Measurements from ENCODE around the gene P2RX6. TPM values are rescaled to one million over a fixed set of nuclear protein-coding genes. Genes with fewer than 3 reads are reported as not detected.

The P2RX6 gene
- total RNA-seq, 1 donor from 2014 or later = 1.5 TPM

- H3K4me1 Mint-ChIP-seq (ENCODE audit: low read depth, unreplicated experiment) = peaks cover 1% of the 10 kb centered on the region
- TF ChIP-seq CTCF (IDR thresholded peaks at IDR 0.05; ENCODE audit: partially characterized antibody, unreplicated experiment) = no peak
- H3K27ac Mint-ChIP-seq (ENCODE audit: unreplicated experiment) = no peak overlapping the region
- peaks cover 16% of the 10 kb centered on the region for H3K9me3 Mint-ChIP-seq (ENCODE audit: unreplicated experiment)
- DNase-seq = no peak
- H3K36me3 Mint-ChIP-seq (ENCODE audit: unreplicated experiment) = no peaks in the 10 kb centered on the region
- no peak overlapping the region for H3K4me3 Mint-ChIP-seq (ENCODE audit: unreplicated experiment)
- H3K27me3 Mint-ChIP-seq (ENCODE audit: unreplicated experiment) = peaks cover 4% of the 10 kb centered on the region
Measured at GRCh38 chr22:20999350-21000206, 15.4 kb upstream of the P2RX6 start.

GRCh38 chr22:21000207-21000986 lies 14.6 kb upstream of the P2RX6 start:
- peaks cover 1% of the 10 kb centered on the region for H3K4me1 Mint-ChIP-seq (ENCODE audit: low read depth, unreplicated experiment)
- no peak for TF ChIP-seq CTCF (IDR thresholded peaks at IDR 0.05; ENCODE audit: partially characterized antibody, unreplicated experiment)
- peaks cover 3% of the 10 kb centered on the region for H3K27me3 Mint-ChIP-seq (ENCODE audit: unreplicated experiment)
- peaks cover 14% of the 10 kb centered on the region for H3K9me3 Mint-ChIP-seq (ENCODE audit: unreplicated experiment)
- H3K36me3 Mint-ChIP-seq (ENCODE audit: unreplicated experiment) = no peaks in the 10 kb centered on the region
- no peak for DNase-seq
- no peak overlapping the region for H3K27ac Mint-ChIP-seq (ENCODE audit: unreplicated experiment)
- peak overlapping the region; percentile 99 for H3K4me3 Mint-ChIP-seq (ENCODE audit: unreplicated experiment)

GRCh38 chr22:21000987-21001600 lies 13.9 kb upstream of the P2RX6 start:
- peak overlapping the region; percentile 96 for H3K27ac Mint-ChIP-seq (ENCODE audit: unreplicated experiment)
- H3K27me3 Mint-ChIP-seq (ENCODE audit: unreplicated experiment) = peaks cover 3% of the 10 kb centered on the region
- no peaks in the 10 kb centered on the region for H3K36me3 Mint-ChIP-seq (ENCODE audit: unreplicated experiment)
- peaks cover 14% of the 10 kb centered on the region for H3K9me3 Mint-ChIP-seq (ENCODE audit: unreplicated experiment)
- H3K4me1 Mint-ChIP-seq (ENCODE audit: low read depth, unreplicated experiment) = peaks cover 1% of the 10 kb centered on the region
- no peak for DNase-seq
- TF ChIP-seq CTCF (IDR thresholded peaks at IDR 0.05; ENCODE audit: partially characterized antibody, unreplicated experiment) = no peak
- peak overlapping the region; percentile 99 for H3K4me3 Mint-ChIP-seq (ENCODE audit: unreplicated experiment)

GRCh38 chr22:21001601-21002325 lies 13.2 kb upstream of the P2RX6 start, which contains the start of gene THAP7:
Gene THAP7 (minus strand): TSS chr22:21002118. CDS start chr22:21001911, 207 bp downstream.
- DNase-seq = peak; percentile 97
- no peak for TF ChIP-seq CTCF (IDR thresholded peaks at IDR 0.05; ENCODE audit: partially characterized antibody, unreplicated experiment)
- peaks cover 3% of the 10 kb centered on the region for H3K27me3 Mint-ChIP-seq (ENCODE audit: unreplicated experiment)
- H3K36me3 Mint-ChIP-seq (ENCODE audit: unreplicated experiment) = no peaks in the 10 kb centered on the region
- H3K4me3 Mint-ChIP-seq (ENCODE audit: unreplicated experiment) = peak within 1 kb of the TSS; percentile 99
- peaks cover 1% of the 10 kb centered on the region for H3K4me1 Mint-ChIP-seq (ENCODE audit: low read depth, unreplicated experiment)
- H3K27ac Mint-ChIP-seq (ENCODE audit: unreplicated experiment) = peak within 1 kb of the TSS; percentile 96
- H3K9me3 Mint-ChIP-seq (ENCODE audit: unreplicated experiment) = peaks cover 14% of the 10 kb centered on the region

All from glutamatergic neuron (in vitro differentiated cells).